Activated CD8-positive, alpha-beta memory T cell treated with anti-CD3 and anti-CD28 coated beads, Interleukin-2, amount 50 U/mL, for 4 hours (primary cell): ENCODE measurements around the gene PARD6G.

Experiments
- DNase-seq: peaks from one replicate; pipeline ENCODE4 v3.0.0-alpha.2; 2020

The PARD6G gene

GRCh38 chr18:80137976-80138375 lies 109.3 kb downstream of the PARD6G start:
- DNase-seq = no peak

- DNase-seq = no peak
Observed at GRCh38 chr18:80137137-80137536, 110.2 kb downstream of the PARD6G start.

DNA sequence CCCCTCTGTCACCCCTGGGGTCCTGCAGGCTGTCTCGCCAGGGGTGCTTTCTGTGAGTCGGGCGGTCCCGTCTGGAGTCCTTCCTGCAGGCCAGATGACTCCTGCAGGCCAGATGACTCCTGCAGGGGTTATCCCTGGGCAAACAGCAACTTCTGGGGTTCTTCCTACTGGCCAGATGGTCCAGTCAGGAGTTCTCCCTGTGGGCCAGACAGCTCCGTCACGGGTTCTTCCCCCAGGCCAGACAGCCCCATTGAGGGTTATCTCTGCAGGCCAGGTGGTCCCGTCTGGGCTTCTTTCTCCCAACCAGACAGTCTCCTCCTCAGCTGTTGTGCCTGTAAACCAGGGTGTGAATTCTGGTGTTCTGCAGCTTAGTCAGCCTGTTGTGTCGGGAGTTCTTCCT lies 110.6 kb downstream of the PARD6G start:
- no peak for DNase-seq

DNA sequence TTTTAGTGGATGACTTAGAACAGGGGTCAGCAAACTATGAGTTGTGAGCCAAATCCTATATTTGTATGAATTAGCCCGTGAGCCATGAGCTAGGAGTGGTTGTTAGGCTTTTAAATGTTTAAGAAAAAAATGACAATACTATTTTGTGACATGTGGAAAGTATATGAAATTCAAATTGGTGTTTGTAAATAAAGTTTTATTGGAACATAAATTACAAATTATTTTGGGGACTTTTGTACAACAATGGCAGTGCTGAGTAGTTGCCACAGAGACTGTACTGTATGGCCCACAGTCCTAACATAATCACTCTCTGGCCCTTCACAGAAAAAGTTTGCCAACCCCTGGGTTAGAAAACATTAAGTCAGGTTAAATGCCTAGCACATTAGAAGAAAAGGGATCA lies 112.2 kb downstream of the PARD6G start:
- no peak for DNase-seq

- no peak for DNase-seq
Observed at GRCh38 chr18:80133124-80133523, 114.2 kb downstream of the PARD6G start.

DNA sequence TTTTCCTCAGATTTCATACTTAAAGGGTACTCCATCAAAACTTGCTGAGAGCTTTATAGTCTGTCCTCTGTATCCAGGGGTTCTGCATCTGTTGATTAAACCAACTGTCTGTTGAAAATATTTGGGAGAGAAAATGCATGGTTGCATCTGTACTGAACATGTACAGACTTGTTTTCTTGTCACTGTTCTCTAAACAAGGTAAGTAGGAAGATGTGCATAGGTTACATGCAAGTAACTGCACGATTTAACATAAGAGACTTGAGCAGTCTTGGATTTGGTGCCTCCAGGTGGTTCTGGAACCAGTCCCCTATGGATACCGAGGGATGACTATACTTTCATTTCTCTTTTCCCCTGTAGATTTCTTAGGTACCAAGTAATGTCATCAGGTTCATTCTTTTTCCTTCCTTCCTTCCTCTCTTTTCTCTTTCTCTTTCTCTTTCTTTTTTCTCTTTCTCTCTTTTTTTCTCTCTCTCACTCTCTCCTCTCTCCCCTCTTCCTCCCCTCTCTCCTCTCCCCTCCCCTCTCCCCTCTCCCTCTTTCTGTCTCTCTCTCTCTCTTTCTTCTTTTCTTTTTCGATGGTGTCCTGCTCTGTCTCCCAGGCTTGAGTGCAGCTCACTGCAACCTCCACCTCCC lies 115.0 kb downstream of the PARD6G start:
- DNase-seq = no peak

GRCh38 chr18:80130555-80130954 lies 116.8 kb downstream of the PARD6G start:
- DNase-seq = no peak

DNA sequence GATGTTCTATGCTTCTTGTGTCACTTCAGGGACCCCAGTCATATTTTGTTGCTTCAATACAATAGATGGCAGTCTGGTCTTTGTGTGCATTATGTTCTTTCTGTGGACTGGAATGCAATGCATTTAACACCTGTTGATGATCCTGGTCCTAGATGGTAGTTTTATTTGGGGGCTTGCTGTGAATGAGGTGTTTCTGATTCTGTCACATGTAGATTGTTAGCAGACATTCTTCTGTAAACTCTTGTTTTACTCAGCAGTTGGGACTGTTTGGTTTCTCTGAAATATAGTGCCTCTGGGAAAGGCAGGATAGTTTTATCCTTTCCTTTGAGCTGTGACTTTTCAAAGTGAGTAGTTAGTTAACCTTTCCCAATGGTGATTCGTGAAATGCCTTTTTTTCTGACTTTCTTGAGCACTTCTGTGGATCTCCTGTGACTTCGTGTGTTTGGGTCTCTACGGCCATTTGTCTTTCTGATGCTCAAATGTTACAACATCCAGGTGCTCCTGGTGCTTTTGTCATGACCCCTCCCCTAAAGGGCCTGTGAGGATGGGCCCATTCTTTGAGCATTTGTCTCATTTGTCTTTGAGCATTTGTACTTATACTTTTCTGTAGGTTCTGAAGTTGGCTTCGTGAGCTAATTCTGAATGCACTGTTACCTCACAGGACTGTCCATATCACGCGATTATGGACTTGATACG lies 117.5 kb downstream of the PARD6G start:
- no peak for DNase-seq

GRCh38 chr18:80127635-80128034 lies 119.7 kb downstream of the PARD6G start:
- DNase-seq = no peak

DNA sequence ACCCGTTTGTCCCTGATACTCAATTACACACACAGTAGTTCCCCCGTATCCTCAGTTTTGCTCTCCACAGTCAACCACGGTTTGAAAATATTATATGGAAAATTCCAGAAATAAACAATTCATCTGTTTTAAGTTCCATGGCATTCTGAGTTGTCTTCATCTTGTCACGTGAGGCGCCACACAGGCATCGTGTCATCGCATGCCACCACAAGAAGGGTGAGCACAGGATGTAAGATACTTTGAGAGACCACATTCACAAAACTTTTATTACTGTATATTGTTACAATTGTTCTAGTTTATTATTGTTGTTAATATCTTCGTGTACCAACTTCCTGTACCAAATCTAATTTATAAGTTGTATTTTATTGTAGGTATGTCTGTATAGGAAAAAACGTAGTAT lies 120.5 kb downstream of the PARD6G start:
- peak; percentile 36 for DNase-seq

DNA sequence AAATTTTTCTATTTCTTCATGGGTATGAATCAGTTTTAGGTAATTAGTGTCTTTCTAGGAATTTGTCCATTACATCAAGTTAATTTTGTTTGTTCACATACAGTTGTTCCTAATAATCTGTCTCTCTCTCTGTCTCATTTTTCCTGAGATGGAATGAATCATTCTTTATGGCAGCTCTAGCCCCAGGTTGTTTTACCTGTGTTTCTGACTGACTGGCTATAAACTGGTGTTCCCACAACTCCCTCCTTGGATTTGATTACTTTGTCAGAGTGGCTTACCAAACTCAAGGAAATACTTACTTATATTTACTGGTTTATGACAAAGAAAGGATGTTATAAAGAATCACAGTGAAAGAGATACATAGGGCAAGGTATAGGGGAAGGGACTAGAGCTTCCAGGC lies 123.2 kb downstream of the PARD6G start:
- DNase-seq = no peak

GRCh38 chr18:80120932-80121331 lies 126.4 kb downstream of the PARD6G start:
- DNase-seq = no peak

GRCh38 chr18:80119111-80119510 lies 128.2 kb downstream of the PARD6G start:
- DNase-seq = no peak

- no peak for DNase-seq
Observed at GRCh38 chr18:80115035-80115434, 132.3 kb downstream of the PARD6G start.

DNA sequence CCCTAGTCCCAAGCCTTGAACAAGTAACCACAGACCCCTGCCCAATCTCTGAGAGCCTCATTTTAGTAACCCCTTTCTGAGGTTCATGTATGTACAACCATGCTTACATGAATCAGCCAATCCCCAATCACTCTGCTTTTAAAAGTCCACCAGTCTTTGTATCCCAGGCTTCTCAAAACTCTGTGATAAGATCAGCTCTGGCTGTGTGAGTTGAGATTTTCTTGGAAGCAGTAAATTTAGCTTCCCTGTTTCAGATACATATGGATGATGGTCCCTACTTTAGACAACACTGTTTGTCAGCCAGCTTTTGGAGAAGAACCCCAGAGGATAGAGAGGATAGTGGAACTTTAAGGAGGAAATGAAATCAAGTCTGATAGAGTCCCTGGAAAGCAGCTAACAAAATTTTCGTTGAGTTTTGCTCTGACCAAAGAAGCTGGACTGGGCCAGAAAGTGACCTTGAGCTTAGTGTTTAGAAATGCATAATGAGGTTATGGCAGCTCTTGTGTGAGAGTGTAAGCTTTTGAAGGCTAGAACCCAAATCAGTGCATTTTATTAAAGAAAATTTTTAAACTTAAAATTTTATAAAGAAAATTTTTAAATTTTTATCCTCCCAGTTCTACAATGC lies 134.6 kb downstream of the PARD6G start:
- DNase-seq = no peak

- peak; percentile 33 for DNase-seq
Observed at GRCh38 chr18:80109676-80110078, 137.6 kb downstream of the PARD6G start.

- peak; percentile 72 for DNase-seq
Observed at GRCh38 chr18:80108739-80109675, 138.3 kb downstream of the PARD6G start, which contains the start of gene ADNP2. TSS of gene ADNP2 (plus strand) at chr18:80109262. CDS start at chr18:80117543, 8,281 bp downstream.

DNA sequence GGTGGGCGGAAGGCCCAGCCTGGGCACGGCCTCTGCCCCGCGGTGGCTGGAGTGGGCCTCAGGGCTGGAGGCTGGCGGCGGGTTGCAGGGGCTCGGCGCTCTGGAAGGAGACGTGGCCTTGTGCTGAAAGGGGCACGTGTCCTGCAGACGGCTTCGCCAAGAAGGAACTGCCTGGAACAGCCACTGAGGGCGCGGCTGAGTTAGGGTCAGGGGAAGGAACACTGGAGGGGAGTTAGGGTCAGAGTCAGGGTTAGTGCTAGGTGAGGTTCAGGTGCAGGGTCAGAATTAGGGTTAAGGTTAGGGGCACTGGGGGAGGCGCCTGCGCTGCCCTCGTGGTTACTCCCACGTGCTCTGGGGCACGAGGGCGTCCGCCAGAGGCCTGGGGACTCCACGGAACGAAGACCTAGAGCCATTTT lies 139.2 kb downstream of the PARD6G start:
- no peak for DNase-seq

DNA sequence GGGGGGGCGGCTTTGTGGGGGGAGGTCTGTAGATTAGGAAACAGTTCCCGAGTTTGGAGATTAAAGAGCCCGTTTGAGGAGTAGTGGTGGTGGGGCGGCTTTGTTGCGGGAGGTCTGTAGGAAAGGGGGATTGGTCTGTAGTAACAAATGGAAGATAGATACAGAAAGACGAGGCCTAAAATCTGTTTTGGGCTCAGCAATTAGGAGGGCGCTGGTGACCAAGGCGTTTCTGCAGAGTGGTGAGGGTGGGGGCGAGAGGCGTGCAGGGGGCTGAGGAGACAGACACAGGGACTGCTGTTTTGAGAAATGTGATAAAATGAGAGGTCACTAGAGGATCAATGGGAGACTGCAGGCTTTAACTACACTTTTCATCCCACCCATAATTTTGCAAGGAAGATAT lies 139.9 kb downstream of the PARD6G start:
- no peak for DNase-seq
